Fibroblast of lung (primary cell): ENCODE measurements around the gene NACC1.

Experiments
- CTCF ChIP-seq, 2 donors: IDR thresholded peaks in 1 of 2; conservative IDR thresholded peaks in 1 of 2; 1 replicate in 1 of 2; 2 replicates in 1 of 2; pipeline ENCODE4 v1.5.1; 2011 to 2012; ENCODE audit warnings: low read length in 2 of 2, control low read depth in 1 of 2, inconsistent platforms in 1 of 2, low read depth in 1 of 2, mild to moderate bottlenecking in 1 of 2
- EZH2 ChIP-seq: IDR thresholded peaks from 2 replicates; pipeline ENCODE4 v1.5.1; 2012; ENCODE audit warnings: low read length, control low read depth, mild to moderate bottlenecking; ENCODE audit errors: missing control alignments

- TF ChIP-seq CTCF (conservative IDR thresholded peaks at IDR 0.05 in 1 of 2, IDR thresholded peaks at IDR 0.05 in 1 of 2; ENCODE audit: low read depth in 1 of 2, low read length in 2 of 2) (no peak), EZH2 (no peak)
These were observed 9.0 kb downstream of the NACC1 start for GRCh38 chr19:13127051-13127450.
